HEK293 (cell line): ENCODE data around the gene ARFGAP1.

Experiments
- TF ChIP-seq, protein P1 (sequence below): fragments of 450-650 bp; formaldehyde crosslinking; IDR thresholded peaks from 2 replicates; pipeline ENCODE4 v1.5.1; 2016; ENCODE audit warnings: missing biosample characterization, missing genetic modification characterization
- TF ChIP-seq, protein P2 (sequence below): fragments of 450-650 bp; formaldehyde crosslinking; IDR thresholded peaks from 2 replicates; pipeline ENCODE4 v1.5.1; 2016; ENCODE audit warnings: missing biosample characterization, missing genetic modification characterization

DNA sequence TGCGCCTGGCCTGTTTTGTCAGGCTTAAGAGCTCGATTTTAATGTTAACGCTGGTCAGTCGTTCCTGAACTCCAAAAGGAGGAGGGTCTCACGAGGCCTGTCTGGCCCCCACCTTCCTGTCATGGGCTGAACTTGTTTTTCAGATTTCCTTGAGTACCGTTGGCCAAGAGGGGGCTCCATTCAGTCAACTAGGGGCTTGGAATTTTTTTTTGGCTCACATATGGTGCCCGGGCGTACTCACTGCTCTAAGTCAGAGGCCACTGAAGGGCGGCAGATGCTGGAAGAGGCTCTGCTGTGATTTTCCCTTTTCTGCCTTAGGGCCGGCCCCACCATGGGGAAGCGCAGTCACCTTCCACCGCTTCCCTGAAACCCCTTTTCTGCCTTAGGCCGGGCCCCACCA, 43.8 kb upstream of the ARFGAP1 start:
- TF ChIP-seq, protein P1, sequence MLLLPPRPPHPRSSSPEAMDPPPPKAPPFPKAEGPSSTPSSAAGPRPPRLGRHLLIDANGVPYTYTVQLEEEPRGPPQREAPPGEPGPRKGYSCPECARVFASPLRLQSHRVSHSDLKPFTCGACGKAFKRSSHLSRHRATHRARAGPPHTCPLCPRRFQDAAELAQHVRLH, result no peak
- TF ChIP-seq, protein P2, sequence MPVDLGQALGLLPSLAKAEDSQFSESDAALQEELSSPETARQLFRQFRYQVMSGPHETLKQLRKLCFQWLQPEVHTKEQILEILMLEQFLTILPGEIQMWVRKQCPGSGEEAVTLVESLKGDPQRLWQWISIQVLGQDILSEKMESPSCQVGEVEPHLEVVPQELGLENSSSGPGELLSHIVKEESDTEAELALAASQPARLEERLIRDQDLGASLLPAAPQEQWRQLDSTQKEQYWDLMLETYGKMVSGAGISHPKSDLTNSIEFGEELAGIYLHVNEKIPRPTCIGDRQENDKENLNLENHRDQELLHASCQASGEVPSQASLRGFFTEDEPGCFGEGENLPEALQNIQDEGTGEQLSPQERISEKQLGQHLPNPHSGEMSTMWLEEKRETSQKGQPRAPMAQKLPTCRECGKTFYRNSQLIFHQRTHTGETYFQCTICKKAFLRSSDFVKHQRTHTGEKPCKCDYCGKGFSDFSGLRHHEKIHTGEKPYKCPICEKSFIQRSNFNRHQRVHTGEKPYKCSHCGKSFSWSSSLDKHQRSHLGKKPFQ (tag by site-specific recombination), result no peak
